Vagina (tissue), 2 donors: ENCODE measurements around the gene C9orf72.

ENCODE experiments used
- POLR2A ChIP-seq, 2 donors: fragments of 450-650 bp; IDR thresholded peaks; one replicate each; pipeline ENCODE4 v1.6.1; 2017; ENCODE audit warnings: antibody characterized with exemption in 2 of 2, mild to moderate bottlenecking in 2 of 2, moderate library complexity in 2 of 2
- TF ChIP-seq, protein P1 (sequence below), 3 experiments: fragments of 450-650 bp in 2 of 3; fragments of 200-600 bp in 1 of 3; sonication (generic) in 1 of 3; IDR thresholded peaks; one replicate each; pipeline ENCODE4 v1.5.1; 2017 to 2019; ENCODE audit warnings: antibody characterized with exemption in 3 of 3, mild to moderate bottlenecking in 2 of 3, moderate library complexity in 2 of 3

DNA sequence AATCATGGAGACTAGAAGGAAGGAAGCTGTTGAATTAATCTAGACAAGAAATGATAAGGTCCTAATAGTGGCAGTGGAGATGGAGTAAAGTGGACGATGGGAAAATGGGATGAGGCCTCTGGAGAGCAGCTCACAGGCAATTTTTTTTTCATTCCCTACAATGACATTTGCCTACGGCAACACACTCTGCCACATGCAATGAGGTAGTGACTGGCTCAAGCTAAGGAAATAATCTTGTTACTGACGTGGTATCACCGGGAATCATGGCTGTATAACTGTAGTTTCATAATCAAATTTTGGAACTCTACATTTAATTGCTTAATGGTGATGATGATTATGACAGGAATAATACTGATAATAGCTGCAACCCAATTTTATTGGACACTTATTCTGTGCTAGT lies 31.5 kb downstream of the C9orf72 start:
- TF ChIP-seq, protein P1, sequence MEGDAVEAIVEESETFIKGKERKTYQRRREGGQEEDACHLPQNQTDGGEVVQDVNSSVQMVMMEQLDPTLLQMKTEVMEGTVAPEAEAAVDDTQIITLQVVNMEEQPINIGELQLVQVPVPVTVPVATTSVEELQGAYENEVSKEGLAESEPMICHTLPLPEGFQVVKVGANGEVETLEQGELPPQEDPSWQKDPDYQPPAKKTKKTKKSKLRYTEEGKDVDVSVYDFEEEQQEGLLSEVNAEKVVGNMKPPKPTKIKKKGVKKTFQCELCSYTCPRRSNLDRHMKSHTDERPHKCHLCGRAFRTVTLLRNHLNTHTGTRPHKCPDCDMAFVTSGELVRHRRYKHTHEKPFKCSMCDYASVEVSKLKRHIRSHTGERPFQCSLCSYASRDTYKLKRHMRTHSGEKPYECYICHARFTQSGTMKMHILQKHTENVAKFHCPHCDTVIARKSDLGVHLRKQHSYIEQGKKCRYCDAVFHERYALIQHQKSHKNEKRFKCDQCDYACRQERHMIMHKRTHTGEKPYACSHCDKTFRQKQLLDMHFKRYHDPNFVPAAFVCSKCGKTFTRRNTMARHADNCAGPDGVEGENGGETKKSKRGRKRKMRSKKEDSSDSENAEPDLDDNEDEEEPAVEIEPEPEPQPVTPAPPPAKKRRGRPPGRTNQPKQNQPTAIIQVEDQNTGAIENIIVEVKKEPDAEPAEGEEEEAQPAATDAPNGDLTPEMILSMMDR (IDR thresholded peaks at IDR 0.05): no peak
- no peak for TF ChIP-seq POLR2A (IDR thresholded peaks at IDR 0.05)
